SK-N-SH (cell line): ENCODE results near the gene TMEM255B. TPM values are rescaled to one million over a fixed set of nuclear protein-coding genes. Genes with fewer than 3 reads are reported as not detected.

Experiments used
- CTCF ChIA-PET: fragments of 300-600, 350-600 bp; formaldehyde crosslinking; extraction: SDS; loops from one replicate; lab custom pipeline; 2021; lab: Yijun Ruan, JAX
- POLR2A ChIA-PET: fragments of 350-600 bp; sonication (Branson Sonifier 250); formaldehyde crosslinking; extraction: SDS; loops from one replicate; lab custom pipeline; 2020; ENCODE audit warnings: antibody characterized with exemption, inconsistent platforms; lab: Yijun Ruan, JAX
- DNase-seq: peaks from one replicate; pipeline ENCODE4 v3.0.0; 2012
- H2AFZ ChIP-seq: fragments of 200-600 bp; sonication (generic); 2 replicates; pipeline ENCODE4 v1.8.1; 2016; ENCODE audit warnings: antibody characterized with exemption, mild to moderate bottlenecking, low read depth
- H3F3A ChIP-seq: fragments of 200-600 bp; sonication (generic); replicated peaks from 2 replicates; pipeline ENCODE3; 2016; ENCODE audit warnings: antibody characterized with exemption, mild to moderate bottlenecking; ENCODE audit not compliant: insufficient read depth
- H3K27ac ChIP-seq, 2 experiments: fragments of 200-500 bp in 1 of 2; fragments of 200-600 bp in 1 of 2; sonication (Bioruptor generic) in 1 of 2; sonication (generic), shearing (Covaris generic) in 1 of 2; 2 replicates each; pipeline versions ENCODE4 v1.5.1 to v1.6.1; 2014 to 2016; ENCODE audit warnings: low read depth in 2 of 2, inconsistent platforms in 1 of 2, low read length in 1 of 2, mild to moderate bottlenecking in 1 of 2, mixed read lengths in 1 of 2
- H3K27me3 ChIP-seq: fragments of 200-600 bp; sonication (generic), shearing (Covaris generic); 2 replicates; pipeline ENCODE4 v1.6.1; 2016; ENCODE audit warnings: mixed run types; ENCODE audit not compliant: insufficient read depth
- H3K36me3 ChIP-seq, 2 experiments: fragments of 200-500 bp in 1 of 2; fragments of 200-600 bp in 1 of 2; sonication (Bioruptor generic) in 1 of 2; sonication (generic) in 1 of 2; replicated peaks in 1 of 2; 2 replicates each; pipeline versions ENCODE3 to v1.5.1; 2014 to 2016; ENCODE audit warnings: low read length in 1 of 2, mild to moderate bottlenecking in 1 of 2; ENCODE audit not compliant: insufficient read depth in 2 of 2, control insufficient read depth in 1 of 2
- H3K4me1 ChIP-seq, 2 experiments: fragments of 200-500 bp in 1 of 2; fragments of 200-600 bp in 1 of 2; sonication (Bioruptor generic) in 1 of 2; sonication (generic), shearing (Covaris generic) in 1 of 2; 2 replicates each; pipeline versions ENCODE4 v1.5.1 to v1.6.1; 2014 to 2016; ENCODE audit warnings: low read depth in 1 of 2, low read length in 1 of 2, mixed run types in 1 of 2; ENCODE audit not compliant: insufficient read depth in 2 of 2, control insufficient read depth in 1 of 2
- H3K4me2 ChIP-seq: fragments of 200-600 bp; sonication (generic), shearing (Covaris generic); 2 replicates; pipeline ENCODE4 v1.6.1; 2017; ENCODE audit warnings: mixed run types
- H3K4me3 ChIP-seq, 2 experiments: fragments of 200-500 bp in 1 of 2; fragments of 200-600 bp in 1 of 2; sonication (Bioruptor generic) in 1 of 2; sonication (generic), shearing (Covaris generic) in 1 of 2; 2 replicates each; pipeline versions ENCODE4 v1.5.1 to v1.8.1; 2014 to 2016; ENCODE audit warnings: low read depth in 2 of 2, inconsistent platforms in 1 of 2, low read length in 1 of 2, mild to moderate bottlenecking in 1 of 2, mixed read lengths in 1 of 2, moderate library complexity in 1 of 2
- H3K79me2 ChIP-seq: fragments of 200-600 bp; sonication (generic); 2 replicates; pipeline ENCODE4 v1.8.1; 2017; ENCODE audit warnings: mild to moderate bottlenecking; ENCODE audit not compliant: insufficient read depth
- H3K9ac ChIP-seq: fragments of 200-600 bp; sonication (generic); 2 replicates; pipeline ENCODE4 v1.6.1; 2017; ENCODE audit warnings: mixed run types
- H3K9me2 ChIP-seq: fragments of 200-600 bp; sonication (generic); 2 replicates; pipeline ENCODE4 v1.6.1; 2017; ENCODE audit warnings: mixed run types
- H3K9me3 ChIP-seq: fragments of 200-600 bp; sonication (generic); 2 replicates; pipeline ENCODE4 v1.6.1; 2017; ENCODE audit warnings: mixed run types, mild to moderate bottlenecking, moderate library complexity
- H4K20me1 ChIP-seq: fragments of 200-600 bp; sonication (generic); 2 replicates; pipeline ENCODE4 v1.6.1; 2017; ENCODE audit warnings: mild to moderate bottlenecking, mixed run types; ENCODE audit not compliant: insufficient read depth
- ELF1 ChIP-seq: IDR thresholded peaks from 2 replicates; pipeline ENCODE4 v1.4.0; 2012
- EP300 ChIP-seq, 2 experiments: IDR thresholded peaks; 2 replicates each; pipeline versions ENCODE4 v1.4.0 to v1.6.1; 2012; ENCODE audit warnings: borderline replicate concordance in 1 of 2, low read depth in 1 of 2, low read length in 1 of 2
- FOSL2 ChIP-seq: IDR thresholded peaks from 2 replicates; pipeline ENCODE4 v1.4.0; 2012; ENCODE audit warnings: low read depth, mild to moderate bottlenecking, moderate library complexity, borderline replicate concordance
- FOXM1 ChIP-seq: IDR thresholded peaks from 2 replicates; pipeline ENCODE4 v1.4.0; 2012; ENCODE audit warnings: low read depth, mild to moderate bottlenecking
- GABPA ChIP-seq: IDR thresholded peaks from 2 replicates; pipeline ENCODE4 v1.4.0; 2012; ENCODE audit warnings: low read depth, mild to moderate bottlenecking
- MAX ChIP-seq: IDR thresholded peaks from 2 replicates; pipeline ENCODE4 v1.4.0; 2012; ENCODE audit warnings: low read depth
- MEF2A ChIP-seq: IDR thresholded peaks from 2 replicates; pipeline ENCODE4 v1.4.0; 2012; ENCODE audit warnings: low read depth, borderline replicate concordance
- NRF1 ChIP-seq: IDR thresholded peaks from 2 replicates; pipeline ENCODE4 v1.6.1; 2012; ENCODE audit warnings: low read depth, mild to moderate bottlenecking, low read length
- POLR2AphosphoS5 ChIP-seq: IDR thresholded peaks from 2 replicates; pipeline ENCODE4 v1.6.1; 2012; ENCODE audit warnings: low read depth, low read length
- RAD21 ChIP-seq: IDR thresholded peaks from 2 replicates; pipeline ENCODE4 v1.6.1; 2012; ENCODE audit warnings: mild to moderate bottlenecking, low read length
- RCOR1 ChIP-seq: fragments of 150-350 bp; IDR thresholded peaks from 2 replicates; pipeline ENCODE4 v1.6.1; 2017; ENCODE audit warnings: antibody characterized with exemption, low read length
- REST ChIP-seq: IDR thresholded peaks from 2 replicates; pipeline ENCODE4 v1.6.1; 2012; ENCODE audit warnings: mild to moderate bottlenecking, low read depth, low read length, moderate library complexity
- RFX5 ChIP-seq: IDR thresholded peaks from 2 replicates; pipeline ENCODE4 v1.6.1; 2012; ENCODE audit warnings: mild to moderate bottlenecking, improper control_type of control experiment, low read length
- SIN3A ChIP-seq: IDR thresholded peaks from 2 replicates; pipeline ENCODE4 v1.6.1; 2012; ENCODE audit warnings: low read depth, mild to moderate bottlenecking, low read length, moderate library complexity, borderline replicate concordance
- SMC3 ChIP-seq: IDR thresholded peaks from 2 replicates; pipeline ENCODE4 v1.6.1; 2012; ENCODE audit warnings: low read depth, low read length, improper control_type of control experiment
- TAF1 ChIP-seq: IDR thresholded peaks from 2 replicates; pipeline ENCODE4 v1.6.1; 2012; ENCODE audit warnings: low read depth, mild to moderate bottlenecking, low read length, moderate library complexity, borderline replicate concordance
- TEAD4 ChIP-seq: IDR thresholded peaks from 2 replicates; pipeline ENCODE4 v1.4.0; 2012; ENCODE audit warnings: mild to moderate bottlenecking, borderline replicate concordance; ENCODE audit not compliant: insufficient read depth
- USF1 ChIP-seq: IDR thresholded peaks from 2 replicates; pipeline ENCODE4 v1.4.0; 2012; ENCODE audit warnings: low read depth, borderline replicate concordance
- WGBS: methylation state at CpG from one replicate; pipeline ENCODE4 v1.1.6; 2017; ENCODE audit warnings: low lambda C conversion rate; 5-methylcytosine and 5-hydroxymethylcytosine counted together
- polyA plus RNA-seq, 3 experiments: library from polyadenylated mRNA; depleted of rRNA; stranded (reverse); fragments of >200 nt; gene quantifications; 2 replicates each; pipeline ENCODE4 v1.2.3, GENCODE V29; 2012
- TF ChIP-seq, protein P1 (sequence below): fragments of 200-600 bp; sonication (generic); IDR thresholded peaks from 2 replicates; pipeline ENCODE4 v1.6.1; 2017; ENCODE audit warnings: antibody characterized with exemption, mild to moderate bottlenecking, moderate library complexity
- TF ChIP-seq, protein P2 (sequence below): IDR thresholded peaks from 2 replicates; pipeline ENCODE4; 2012

The TMEM255B gene
- polyA plus RNA-seq, 1 of the 3 experiments (the other 2 are of a cell fraction): 14.8 TPM

DNA sequence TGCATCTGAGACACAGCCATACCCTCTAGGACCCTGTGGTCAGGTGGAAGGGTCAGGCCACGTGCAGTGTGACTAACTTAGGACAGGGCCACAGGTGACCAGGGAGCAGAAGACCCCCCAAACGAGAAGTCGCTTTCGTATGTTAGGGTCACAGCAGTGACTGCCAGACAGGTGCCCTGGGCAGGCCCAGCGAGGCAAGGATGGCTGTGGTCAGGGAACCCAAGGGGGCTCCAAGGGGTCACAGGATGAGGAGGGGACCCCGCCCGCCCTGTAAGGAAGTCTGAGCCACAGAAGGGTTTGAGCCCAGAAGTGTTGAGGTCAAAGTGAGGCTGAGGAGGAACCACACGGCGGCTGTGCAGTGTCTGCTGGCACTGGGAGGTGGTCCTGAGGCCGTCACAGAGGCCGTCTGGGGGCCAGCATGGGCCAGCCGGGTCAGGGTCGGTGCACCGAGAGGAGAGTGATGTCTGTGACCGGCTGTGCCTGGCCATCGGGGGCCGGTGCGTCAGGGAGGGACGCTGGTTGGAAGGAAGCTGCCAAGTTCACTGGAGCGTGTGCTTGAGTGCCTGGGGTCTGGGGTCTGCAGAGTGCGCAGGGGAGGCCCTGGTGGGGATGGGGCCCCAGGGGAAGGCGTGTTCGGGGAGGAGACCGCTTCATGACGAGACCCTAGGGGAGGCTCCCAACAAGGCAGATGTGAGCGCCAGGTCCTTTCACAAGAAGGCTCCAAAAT lies 24.8 kb upstream of the TMEM255B start:
- H3K27ac ChIP-seq: no peak overlapping the region
- H3K27me3 ChIP-seq: no peaks in the 10 kb centered on the region
- no peaks in the 10 kb centered on the region for H3F3A ChIP-seq
- TF ChIP-seq SIN3A: no peak
- TF ChIP-seq, protein P1, sequence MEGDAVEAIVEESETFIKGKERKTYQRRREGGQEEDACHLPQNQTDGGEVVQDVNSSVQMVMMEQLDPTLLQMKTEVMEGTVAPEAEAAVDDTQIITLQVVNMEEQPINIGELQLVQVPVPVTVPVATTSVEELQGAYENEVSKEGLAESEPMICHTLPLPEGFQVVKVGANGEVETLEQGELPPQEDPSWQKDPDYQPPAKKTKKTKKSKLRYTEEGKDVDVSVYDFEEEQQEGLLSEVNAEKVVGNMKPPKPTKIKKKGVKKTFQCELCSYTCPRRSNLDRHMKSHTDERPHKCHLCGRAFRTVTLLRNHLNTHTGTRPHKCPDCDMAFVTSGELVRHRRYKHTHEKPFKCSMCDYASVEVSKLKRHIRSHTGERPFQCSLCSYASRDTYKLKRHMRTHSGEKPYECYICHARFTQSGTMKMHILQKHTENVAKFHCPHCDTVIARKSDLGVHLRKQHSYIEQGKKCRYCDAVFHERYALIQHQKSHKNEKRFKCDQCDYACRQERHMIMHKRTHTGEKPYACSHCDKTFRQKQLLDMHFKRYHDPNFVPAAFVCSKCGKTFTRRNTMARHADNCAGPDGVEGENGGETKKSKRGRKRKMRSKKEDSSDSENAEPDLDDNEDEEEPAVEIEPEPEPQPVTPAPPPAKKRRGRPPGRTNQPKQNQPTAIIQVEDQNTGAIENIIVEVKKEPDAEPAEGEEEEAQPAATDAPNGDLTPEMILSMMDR: no peak
- no peak for TF ChIP-seq ELF1
- no peak for TF ChIP-seq FOSL2
- no peak for TF ChIP-seq RCOR1
- TF ChIP-seq NRF1: no peak
- TF ChIP-seq RFX5: no peak
- TF ChIP-seq RAD21: no peak
- TF ChIP-seq REST: no peak
- TF ChIP-seq SMC3: no peak
- TF ChIP-seq POLR2AphosphoS5: no peak
- TF ChIP-seq TAF1: no peak
- no peak for TF ChIP-seq EP300 (IDR thresholded peaks at IDR 0.05; ENCODE audit: borderline replicate concordance in 1 of 2, low read depth in 1 of 2, low read length in 1 of 2)
- TF ChIP-seq FOXM1: no peak
- no peak for TF ChIP-seq USF1
- no peak for TF ChIP-seq GABPA
- no peak for TF ChIP-seq MEF2A
- no peak for TF ChIP-seq TEAD4
- TF ChIP-seq, protein P2, sequence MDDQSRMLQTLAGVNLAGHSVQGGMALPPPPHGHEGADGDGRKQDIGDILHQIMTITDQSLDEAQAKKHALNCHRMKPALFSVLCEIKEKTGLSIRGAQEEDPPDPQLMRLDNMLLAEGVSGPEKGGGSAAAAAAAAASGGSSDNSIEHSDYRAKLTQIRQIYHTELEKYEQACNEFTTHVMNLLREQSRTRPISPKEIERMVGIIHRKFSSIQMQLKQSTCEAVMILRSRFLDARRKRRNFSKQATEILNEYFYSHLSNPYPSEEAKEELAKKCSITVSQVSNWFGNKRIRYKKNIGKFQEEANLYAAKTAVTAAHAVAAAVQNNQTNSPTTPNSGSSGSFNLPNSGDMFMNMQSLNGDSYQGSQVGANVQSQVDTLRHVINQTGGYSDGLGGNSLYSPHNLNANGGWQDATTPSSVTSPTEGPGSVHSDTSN: no peak
- no peak for TF ChIP-seq MAX
- H3K9ac ChIP-seq: no peak overlapping the region
- no peaks in the 10 kb centered on the region for H3K79me2 ChIP-seq
- no peak overlapping the region for H3K4me3 ChIP-seq
- no peak for DNase-seq
- ChIA-PET POLR2A (no interaction called here), CTCF (no interaction called here)
- H3K9me2 ChIP-seq: no peaks in the 10 kb centered on the region
- H3K4me2 ChIP-seq: no peak overlapping the region
- peaks cover 0 to 6% of the 10 kb centered on the region in 2 experiments; a peak in 1 of 4 replicates for H3K4me1 ChIP-seq
- no peak overlapping the region for H2AFZ ChIP-seq
- no peaks in the 10 kb centered on the region for H3K9me3 ChIP-seq
- 84% methylated on average over 23 of the region's 26 CpGs for WGBS
- no peaks in the 10 kb centered on the region for H3K36me3 ChIP-seq
- H4K20me1 ChIP-seq: no peaks in the 10 kb centered on the region
